Testis (tissue), 2 donors: ENCODE results near the gene GINS3.

Experiments used
- POLR2A ChIP-seq: fragments of 450-650 bp; IDR thresholded peaks from one replicate; pipeline ENCODE4 v1.6.1; 2017; ENCODE audit warnings: antibody characterized with exemption, mild to moderate bottlenecking, moderate library complexity
- TF ChIP-seq, protein P1 (sequence below), 3 experiments: fragments of 450-650 bp in 2 of 3; fragments of 200-600 bp in 1 of 3; sonication (generic) in 1 of 3; IDR thresholded peaks; one replicate each; pipeline ENCODE4 v1.5.1; 2016 to 2019; ENCODE audit warnings: antibody characterized with exemption in 3 of 3, mild to moderate bottlenecking in 2 of 3, moderate library complexity in 1 of 3

DNA sequence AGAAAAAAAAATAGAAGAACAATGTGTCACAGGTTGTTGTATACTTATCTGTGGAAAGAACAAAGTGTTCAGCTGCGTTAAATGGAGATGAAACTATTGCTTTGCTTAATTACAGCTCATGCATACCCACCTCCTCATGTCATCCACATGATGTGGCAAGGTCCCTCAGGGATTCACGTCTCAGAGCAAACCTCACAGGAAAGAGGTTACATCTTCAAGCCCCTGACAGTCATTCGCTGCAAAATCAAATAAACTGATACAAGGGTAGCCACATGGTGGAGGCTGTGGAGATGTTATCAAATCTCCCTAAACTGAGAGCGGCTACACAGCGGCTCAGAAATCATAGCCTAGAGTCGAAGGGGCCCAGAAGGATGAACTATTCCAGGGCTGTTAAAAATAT, 21.1 kb downstream of the GINS3 start:
- no peak for TF ChIP-seq POLR2A
- TF ChIP-seq, protein P1, sequence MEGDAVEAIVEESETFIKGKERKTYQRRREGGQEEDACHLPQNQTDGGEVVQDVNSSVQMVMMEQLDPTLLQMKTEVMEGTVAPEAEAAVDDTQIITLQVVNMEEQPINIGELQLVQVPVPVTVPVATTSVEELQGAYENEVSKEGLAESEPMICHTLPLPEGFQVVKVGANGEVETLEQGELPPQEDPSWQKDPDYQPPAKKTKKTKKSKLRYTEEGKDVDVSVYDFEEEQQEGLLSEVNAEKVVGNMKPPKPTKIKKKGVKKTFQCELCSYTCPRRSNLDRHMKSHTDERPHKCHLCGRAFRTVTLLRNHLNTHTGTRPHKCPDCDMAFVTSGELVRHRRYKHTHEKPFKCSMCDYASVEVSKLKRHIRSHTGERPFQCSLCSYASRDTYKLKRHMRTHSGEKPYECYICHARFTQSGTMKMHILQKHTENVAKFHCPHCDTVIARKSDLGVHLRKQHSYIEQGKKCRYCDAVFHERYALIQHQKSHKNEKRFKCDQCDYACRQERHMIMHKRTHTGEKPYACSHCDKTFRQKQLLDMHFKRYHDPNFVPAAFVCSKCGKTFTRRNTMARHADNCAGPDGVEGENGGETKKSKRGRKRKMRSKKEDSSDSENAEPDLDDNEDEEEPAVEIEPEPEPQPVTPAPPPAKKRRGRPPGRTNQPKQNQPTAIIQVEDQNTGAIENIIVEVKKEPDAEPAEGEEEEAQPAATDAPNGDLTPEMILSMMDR (IDR thresholded peaks at IDR 0.05): no peak
